OCI-LY1 (cell line): ENCODE measurements around the gene SCN8A.

Experiments used
- CTCF ChIP-seq: fragments of 200-600 bp; sonication (generic), shearing (Covaris generic); IDR thresholded peaks from 2 replicates; pipeline ENCODE4 v1.5.1; 2017; ENCODE audit warnings: mild to moderate bottlenecking, antibody characterized with exemption, low read length, moderate library complexity, mixed read lengths
- EZH2 ChIP-seq: fragments of 200-600 bp; sonication (generic), shearing (Covaris generic); IDR thresholded peaks from 2 replicates; pipeline ENCODE4 v1.8.0; 2017; ENCODE audit warnings: borderline replicate concordance, mixed run types, mild to moderate bottlenecking, antibody characterized with exemption, low read length, moderate library complexity, mixed read lengths

- TF ChIP-seq CTCF (no peak), EZH2 (no peak)
These were observed 91.9 kb downstream of the SCN8A start for GRCh38 chr12:51682981-51683380.
